K562 (cell line): ENCODE data around the gene F2. TPM values are rescaled to one million over a fixed set of nuclear protein-coding genes. Genes with fewer than 3 reads are reported as not detected.

Experiments
- ARID3B ChIP-seq: fragments of 250-450 bp; sonication (Bioruptor Pico); IDR thresholded peaks from 2 replicates; pipeline ENCODE4 v1.4.0; 2020; ENCODE audit warnings: borderline replicate concordance
- PPARD ChIP-seq: fragments of 250-450 bp; sonication (Bioruptor Pico); IDR thresholded peaks from 2 replicates; pipeline ENCODE4 v1.8.0; 2022; ENCODE audit warnings: inconsistent platforms, mild to moderate bottlenecking, moderate library complexity
- SUPT5H ChIP-seq: fragments of 450-650 bp; IDR thresholded peaks from 2 replicates; pipeline ENCODE4 v1.6.1; 2016
- ZBTB17 ChIP-seq: fragments of 450-650 bp; formaldehyde crosslinking; IDR thresholded peaks from 2 replicates; pipeline ENCODE4 v1.4.0; 2020; ENCODE audit warnings: mild to moderate bottlenecking
- ZNF445 ChIP-seq: fragments of 250-450 bp; sonication (Bioruptor Pico); IDR thresholded peaks from 2 replicates; pipeline ENCODE4 v1.4.0; 2020; ENCODE audit warnings: low read depth, mild to moderate bottlenecking, moderate library complexity
- microRNA-seq: library from miRNA; unstranded; fragments of <30 nt; microRNA quantifications from one replicate; pipeline ENCODE4, GENCODE V29; 2018; ENCODE audit warnings: borderline microRNAs expressed
- polyA plus RNA-seq, 8 experiments: library from polyadenylated mRNA; depleted of rRNA in 4 of 8; stranded (reverse) in 5 of 8; unstranded in 3 of 8; fragments of >200 nt; fragmentation: Nextera tagmentation in 2 of 8; fragmentation: Illumina TruSeq in 1 of 8; extraction: Ambion mirVana in 2 of 8; extraction: Trizol in 1 of 8; gene quantifications; 2 replicates each; pipeline versions ENCODE4 v1.2.1 to v1.2.3, GENCODE V29; 2011 to 2014; ENCODE audit warnings: inconsistent platforms in 1 of 8, missing spikeins in 1 of 8
- small RNA-seq: library from RNA; depleted of rRNA; stranded (forward); fragments of <200 nt; gene quantifications from one replicate; pipeline ENCODE3, GENCODE V24; 2014
- total RNA-seq, 7 experiments: library from RNA; depleted of rRNA in 6 of 7; stranded (reverse); fragments of >200 nt in 6 of 7; fragmentation: Illumina TruSeq in 2 of 7; extraction: Trizol in 2 of 7; gene quantifications; 2 replicates each; pipeline versions ENCODE4 v1.2.1 to v1.2.3, GENCODE V29; 2011 to 2021; ENCODE audit warnings: low replicate concordance in 1 of 7

F2 gene
- total and polyA plus RNA-seq, 9 of the 15 experiments (the other 6 are each of a cell fraction or from before 2014, with no cell fraction given), result 0.16 TPM; not detected in 8

- TF ChIP-seq ARID3B (CRISPR knock-in tag) (no peak), PPARD (CRISPR knock-in tag) (no peak), SUPT5H (no peak), ZBTB17 (no peak), ZNF445 (CRISPR knock-in tag) (no peak)
These were observed 59.4 kb downstream of the F2 start (continued) for GRCh38 chr11:46778416-46778815.

Small RNA genes within 50 kb of the gene (microRNA-seq; reads per million reads assigned to microRNA genes)
- 32.3 reads per million, percentile 70 among the genes with 10 or more reads in this experiment for gene MIR5582

Small RNA genes within 50 kb of the gene (small RNA-seq; reads per million reads assigned to genes)
- 1.1 reads per million, percentile 61 among the genes with 10 or more reads in this experiment for gene MIR5582
- not detected for gene RF00573
- gene SNORD67, result 25.1 reads per million, percentile 97 among the genes with 10 or more reads in this experiment

Other genes with a start within 250 kb of the F2 start
Only the 7 nearest of the 8 such genes appear.
- 20.4 and 21.0 TPM in 2 replicates for gene AMBRA1, start 125.2 kb upstream of the F2 start, total RNA-seq (2014; rRNA removed)
- gene AMBRA1, start 125.2 kb upstream of the F2 start, total RNA-seq (2014; rRNA removed; fragmentation: Illumina TruSeq; extraction: Trizol), result 10.1 and 13.4 TPM in 2 replicates
- 13.0 and 13.1 TPM in 2 replicates for gene AMBRA1, start 125.2 kb upstream of the F2 start, total RNA-seq (2015; rRNA removed; fragmentation: Illumina TruSeq; extraction: Trizol)
- 24.5 and 27.9 TPM in 2 replicates for gene AMBRA1, start 125.2 kb upstream of the F2 start, total RNA-seq (2021)
- gene AMBRA1, start 125.2 kb upstream of the F2 start, polyA plus RNA-seq (2011; rRNA removed), result 6.6 and 9.8 TPM in 2 replicates
- gene AMBRA1, start 125.2 kb upstream of the F2 start, polyA plus RNA-seq (2014; fragmentation: Illumina TruSeq; extraction: Trizol), result 12.5 and 13.0 TPM in 2 replicates
- gene AMBRA1, start 125.2 kb upstream of the F2 start, polyA plus RNA-seq (2014; fragmentation: Nextera tagmentation; extraction: Ambion mirVana), result under 1 TPM; 0.15 to 0.39 TPM
- gene AMBRA1, start 125.2 kb upstream of the F2 start, polyA plus RNA-seq (2014; rRNA removed), result 8.9 and 9.9 TPM in 2 replicates
- 4.1 and 4.3 TPM in 2 replicates for gene HARBI1, start 102.0 kb upstream of the F2 start, total RNA-seq (2014; rRNA removed)
- 5.6 and 6.0 TPM in 2 replicates for gene HARBI1, start 102.0 kb upstream of the F2 start, total RNA-seq (2014; rRNA removed; fragmentation: Illumina TruSeq; extraction: Trizol)
- 4.9 and 6.9 TPM in 2 replicates for gene HARBI1, start 102.0 kb upstream of the F2 start, total RNA-seq (2015; rRNA removed; fragmentation: Illumina TruSeq; extraction: Trizol)
- 5.5 and 5.8 TPM in 2 replicates for gene HARBI1, start 102.0 kb upstream of the F2 start, total RNA-seq (2021)
- gene HARBI1, start 102.0 kb upstream of the F2 start, polyA plus RNA-seq (2011; rRNA removed), result 4.7 and 5.5 TPM in 2 replicates
- 5.3 and 6.0 TPM in 2 replicates for gene HARBI1, start 102.0 kb upstream of the F2 start, polyA plus RNA-seq (2014; fragmentation: Illumina TruSeq; extraction: Trizol)
- 1 to 10 TPM; 6.0 to 8.4 TPM for gene HARBI1, start 102.0 kb upstream of the F2 start, polyA plus RNA-seq (2014; fragmentation: Nextera tagmentation; extraction: Ambion mirVana)
- gene HARBI1, start 102.0 kb upstream of the F2 start, polyA plus RNA-seq (2014; rRNA removed), result 3.5 and 6.1 TPM in 2 replicates
- gene ATG13, start 101.7 kb upstream of the F2 start, total RNA-seq (2014; rRNA removed), result 46.6 and 54.4 TPM in 2 replicates
- gene ATG13, start 101.7 kb upstream of the F2 start, total RNA-seq (2014; rRNA removed; fragmentation: Illumina TruSeq; extraction: Trizol), result 26.0 and 27.2 TPM in 2 replicates
- gene ATG13, start 101.7 kb upstream of the F2 start, total RNA-seq (2015; rRNA removed; fragmentation: Illumina TruSeq; extraction: Trizol), result 23.3 and 24.5 TPM in 2 replicates
- 52.2 and 61.5 TPM in 2 replicates for gene ATG13, start 101.7 kb upstream of the F2 start, total RNA-seq (2021)
- 56.9 and 66.1 TPM in 2 replicates for gene ATG13, start 101.7 kb upstream of the F2 start, polyA plus RNA-seq (2011; rRNA removed)
- gene ATG13, start 101.7 kb upstream of the F2 start, polyA plus RNA-seq (2014; fragmentation: Illumina TruSeq; extraction: Trizol), result 36.5 and 38.1 TPM in 2 replicates
- 10 to 100 TPM; 13.1 to 15.6 TPM for gene ATG13, start 101.7 kb upstream of the F2 start, polyA plus RNA-seq (2014; fragmentation: Nextera tagmentation; extraction: Ambion mirVana)
- 49.5 and 58.8 TPM in 2 replicates for gene ATG13, start 101.7 kb upstream of the F2 start, polyA plus RNA-seq (2014; rRNA removed)
- 7.4 and 11.1 TPM in 2 replicates for gene ARHGAP1, start 18.6 kb upstream of the F2 start, total RNA-seq (2014; rRNA removed)
- 5.9 and 6.9 TPM in 2 replicates for gene ARHGAP1, start 18.6 kb upstream of the F2 start, total RNA-seq (2014; rRNA removed; fragmentation: Illumina TruSeq; extraction: Trizol)
- 10.7 and 11.3 TPM in 2 replicates for gene ARHGAP1, start 18.6 kb upstream of the F2 start, total RNA-seq (2015; rRNA removed; fragmentation: Illumina TruSeq; extraction: Trizol)
- 30.3 and 30.4 TPM in 2 replicates for gene ARHGAP1, start 18.6 kb upstream of the F2 start, total RNA-seq (2021)
- 8.2 and 13.2 TPM in 2 replicates for gene ARHGAP1, start 18.6 kb upstream of the F2 start, polyA plus RNA-seq (2011; rRNA removed)
- gene ARHGAP1, start 18.6 kb upstream of the F2 start, polyA plus RNA-seq (2014; fragmentation: Illumina TruSeq; extraction: Trizol), result 25.0 and 26.7 TPM in 2 replicates
- gene ARHGAP1, start 18.6 kb upstream of the F2 start, polyA plus RNA-seq (2014; fragmentation: Nextera tagmentation; extraction: Ambion mirVana), result 1 to 10 TPM; 3.6 to 5.7 TPM
- 14.1 and 14.2 TPM in 2 replicates for gene ARHGAP1, start 18.6 kb upstream of the F2 start, polyA plus RNA-seq (2014; rRNA removed)
- gene ZNF408, start 18.2 kb upstream of the F2 start, total RNA-seq (2014; rRNA removed), result 11.8 and 12.2 TPM in 2 replicates
- 7.3 and 7.4 TPM in 2 replicates for gene ZNF408, start 18.2 kb upstream of the F2 start, total RNA-seq (2014; rRNA removed; fragmentation: Illumina TruSeq; extraction: Trizol)
- 12.8 and 14.1 TPM in 2 replicates for gene ZNF408, start 18.2 kb upstream of the F2 start, total RNA-seq (2015; rRNA removed; fragmentation: Illumina TruSeq; extraction: Trizol)
- gene ZNF408, start 18.2 kb upstream of the F2 start, total RNA-seq (2021), result 17.4 and 18.4 TPM in 2 replicates
- 4.5 and 7.6 TPM in 2 replicates for gene ZNF408, start 18.2 kb upstream of the F2 start, polyA plus RNA-seq (2011; rRNA removed)
- 7.4 and 10.8 TPM in 2 replicates for gene ZNF408, start 18.2 kb upstream of the F2 start, polyA plus RNA-seq (2014; fragmentation: Illumina TruSeq; extraction: Trizol)
- under 1 TPM; 0.15 to 0.38 TPM for gene ZNF408, start 18.2 kb upstream of the F2 start, polyA plus RNA-seq (2014; fragmentation: Nextera tagmentation; extraction: Ambion mirVana)
- 7.0 and 10.0 TPM in 2 replicates for gene ZNF408, start 18.2 kb upstream of the F2 start, polyA plus RNA-seq (2014; rRNA removed)
- 92.5 and 95.7 TPM in 2 replicates for gene CKAP5, start 127.1 kb downstream of the F2 start, total RNA-seq (2014; rRNA removed)
- gene CKAP5, start 127.1 kb downstream of the F2 start, total RNA-seq (2014; rRNA removed; fragmentation: Illumina TruSeq; extraction: Trizol), result 139 and 196 TPM in 2 replicates
- gene CKAP5, start 127.1 kb downstream of the F2 start, total RNA-seq (2015; rRNA removed; fragmentation: Illumina TruSeq; extraction: Trizol), result 166 and 168 TPM in 2 replicates
- gene CKAP5, start 127.1 kb downstream of the F2 start, total RNA-seq (2021), result 171 and 180 TPM in 2 replicates
- gene CKAP5, start 127.1 kb downstream of the F2 start, polyA plus RNA-seq (2011; rRNA removed), result 221 and 239 TPM in 2 replicates
- 135 and 155 TPM in 2 replicates for gene CKAP5, start 127.1 kb downstream of the F2 start, polyA plus RNA-seq (2014; fragmentation: Illumina TruSeq; extraction: Trizol)
- 10 to 100 TPM; 60.1 to 75.7 TPM for gene CKAP5, start 127.1 kb downstream of the F2 start, polyA plus RNA-seq (2014; fragmentation: Nextera tagmentation; extraction: Ambion mirVana)
- 105 and 116 TPM in 2 replicates for gene CKAP5, start 127.1 kb downstream of the F2 start, polyA plus RNA-seq (2014; rRNA removed)
- 0.09 and 0.16 TPM in 2 replicates for gene LRP4, start 199.3 kb downstream of the F2 start, total RNA-seq (2014; rRNA removed)
- gene LRP4, start 199.3 kb downstream of the F2 start, total RNA-seq (2014; rRNA removed; fragmentation: Illumina TruSeq; extraction: Trizol), result 0.25 and 0.29 TPM in 2 replicates
- gene LRP4, start 199.3 kb downstream of the F2 start, total RNA-seq (2015; rRNA removed; fragmentation: Illumina TruSeq; extraction: Trizol), result 0.07 TPM in 1 of 2 replicates, not detected in the other
- gene LRP4, start 199.3 kb downstream of the F2 start, total RNA-seq (2021), result 0.35 and 0.60 TPM in 2 replicates
- 0.30 and 0.54 TPM in 2 replicates for gene LRP4, start 199.3 kb downstream of the F2 start, polyA plus RNA-seq (2011; rRNA removed)
- 0.30 and 0.32 TPM in 2 replicates for gene LRP4, start 199.3 kb downstream of the F2 start, polyA plus RNA-seq (2014; fragmentation: Illumina TruSeq; extraction: Trizol)
- under 1 TPM; 0.04 to 0.10 TPM for gene LRP4, start 199.3 kb downstream of the F2 start, polyA plus RNA-seq (2014; fragmentation: Nextera tagmentation; extraction: Ambion mirVana)
- 0.04 and 0.19 TPM in 2 replicates for gene LRP4, start 199.3 kb downstream of the F2 start, polyA plus RNA-seq (2014; rRNA removed)